Stimulated activated CD8-positive, alpha-beta memory T cell treated with anti-CD3 and anti-CD28 coated beads, Interleukin-12 subunit alpha, Interleukin-12 subunit beta, amount 100 ng/mL, for 24 hours (primary cell): ENCODE results near the gene SECISBP2.

ENCODE experiments used
- DNase-seq: peaks from one replicate; pipeline ENCODE4 v3.0.0-alpha.2; 2020; ENCODE audit errors: extremely low read depth

SECISBP2 gene

GRCh38 chr9:89408628-89409101, 90.4 kb downstream of the SECISBP2 start:
- no peak for DNase-seq
